HEK293 (cell line): ENCODE measurements around the gene SPTLC3.

Source experiments
- CTCF ChIA-PET: fragments of 350-600 bp; formaldehyde crosslinking; extraction: SDS; loops from one replicate; lab custom pipeline; 2021; ENCODE audit warnings: antibody characterized with exemption; lab: Yijun Ruan, JAX
- POLR2A ChIA-PET: fragments of 300-600 bp; formaldehyde crosslinking; extraction: SDS; loops from one replicate; lab custom pipeline; 2020; ENCODE audit warnings: antibody characterized with exemption, inconsistent platforms; lab: Yijun Ruan, JAX
- H3K27ac ChIP-seq: fragments of 200-500 bp; sonication (Bioruptor generic); 2 replicates; pipeline ENCODE4 v1.5.1; 2014; ENCODE audit warnings: low read depth, low read length, control low read depth, inconsistent platforms; ENCODE audit errors: extremely low read depth
- H3K36me3 ChIP-seq, 2 experiments: fragments of 200-500 bp in 1 of 2; sonication (Bioruptor generic) in 1 of 2; 1 replicate in 1 of 2; 2 replicates in 1 of 2; pipeline ENCODE4 v1.5.1; 2014 to 2017; ENCODE audit warnings: inconsistent platforms in 2 of 2, low read length in 2 of 2; ENCODE audit not compliant: control insufficient read depth in 2 of 2, insufficient read depth in 1 of 2
- H3K4me1 ChIP-seq: fragments of 200-500 bp; sonication (Bioruptor generic); 2 replicates; pipeline ENCODE4 v1.5.1; 2014; ENCODE audit warnings: mild to moderate bottlenecking, low read length, inconsistent platforms; ENCODE audit not compliant: control insufficient read depth, insufficient read depth
- H3K4me3 ChIP-seq: 2 replicates; pipeline ENCODE4 v1.5.1; 2011; ENCODE audit warnings: low read depth, mild to moderate bottlenecking, control low read depth, low read length, moderate library complexity
- H3K9me3 ChIP-seq: fragments of 200-500 bp; sonication (Bioruptor generic); 2 replicates; pipeline ENCODE4 v1.5.1; 2014; ENCODE audit warnings: low read depth, low read length, inconsistent platforms; ENCODE audit not compliant: control insufficient read depth, insufficient read depth
- BCL11B ChIP-seq: fragments of 450-650 bp; formaldehyde crosslinking; IDR thresholded peaks from 2 replicates; pipeline ENCODE4 v1.5.1; 2016; ENCODE audit warnings: low read depth, missing biosample characterization, missing genetic modification characterization
- BCL6B ChIP-seq: fragments of 450-650 bp; formaldehyde crosslinking; IDR thresholded peaks from 2 replicates; pipeline ENCODE4 v1.5.1; 2017; ENCODE audit warnings: missing biosample characterization, missing genetic modification characterization
- KLF9 ChIP-seq: fragments of 450-650 bp; formaldehyde crosslinking; IDR thresholded peaks from 2 replicates; pipeline ENCODE4 v1.5.1; 2016; ENCODE audit warnings: missing biosample characterization, missing genetic modification characterization, low read depth
- PRDM1 ChIP-seq: fragments of 450-650 bp; formaldehyde crosslinking; IDR thresholded peaks from 2 replicates; pipeline ENCODE4; 2016; ENCODE audit warnings: missing biosample characterization, missing genetic modification characterization
- SALL2 ChIP-seq: fragments of 450-650 bp; formaldehyde crosslinking; IDR thresholded peaks from 2 replicates; pipeline ENCODE4 v1.5.0; 2017; ENCODE audit warnings: missing biosample characterization, mild to moderate bottlenecking, missing genetic modification characterization, borderline replicate concordance
- SETDB1 ChIP-seq: IDR thresholded peaks from one replicate; pipeline ENCODE4 v1.6.1; 2017; ENCODE audit warnings: mild to moderate bottlenecking, low read length, moderate library complexity, mixed read lengths; ENCODE audit not compliant: insufficient read length
- SP7 ChIP-seq: fragments of 450-650 bp; formaldehyde crosslinking; IDR thresholded peaks from 2 replicates; pipeline ENCODE4 v1.5.1; 2016; ENCODE audit warnings: missing biosample characterization, missing genetic modification characterization
- TCF7L2 ChIP-seq: IDR thresholded peaks from 2 replicates; pipeline ENCODE4 v1.6.1; 2011; ENCODE audit warnings: low read depth, mild to moderate bottlenecking, inconsistent platforms, low read length, moderate library complexity, borderline replicate concordance
- ZBTB21 ChIP-seq: fragments of 450-650 bp; formaldehyde crosslinking; IDR thresholded peaks from 2 replicates; pipeline ENCODE4 v1.5.1; 2017; ENCODE audit warnings: missing biosample characterization, missing genetic modification characterization
- ZBTB7A ChIP-seq: fragments of 450-650 bp; formaldehyde crosslinking; IDR thresholded peaks from 2 replicates; pipeline ENCODE4 v1.5.1; 2016; ENCODE audit warnings: low read depth, missing biosample characterization, missing genetic modification characterization
- ZNF114 ChIP-seq: fragments of 450-650 bp; formaldehyde crosslinking; IDR thresholded peaks from 2 replicates; pipeline ENCODE4 v1.5.0; 2017; ENCODE audit warnings: missing biosample characterization, missing genetic modification characterization
- ZNF155 ChIP-seq: fragments of 450-650 bp; formaldehyde crosslinking; IDR thresholded peaks from 2 replicates; pipeline ENCODE4 v1.5.1; 2016; ENCODE audit warnings: missing biosample characterization, missing genetic modification characterization
- ZNF19 ChIP-seq: fragments of 450-650 bp; formaldehyde crosslinking; IDR thresholded peaks from 2 replicates; pipeline ENCODE4; 2016; ENCODE audit warnings: missing biosample characterization, missing genetic modification characterization, low read depth
- ZNF2 ChIP-seq: fragments of 450-650 bp; formaldehyde crosslinking; IDR thresholded peaks from 2 replicates; pipeline ENCODE4 v1.5.1; 2016; ENCODE audit warnings: missing biosample characterization, missing genetic modification characterization
- ZNF211 ChIP-seq: fragments of 450-650 bp; formaldehyde crosslinking; IDR thresholded peaks from 2 replicates; pipeline ENCODE4 v1.5.1; 2016; ENCODE audit warnings: low read depth, missing biosample characterization, missing genetic modification characterization
- ZNF292 ChIP-seq: fragments of 450-650 bp; formaldehyde crosslinking; IDR thresholded peaks from 2 replicates; pipeline ENCODE4 v1.5.1; 2016; ENCODE audit warnings: low read depth, missing biosample characterization, missing genetic modification characterization, borderline replicate concordance
- ZNF341 ChIP-seq: fragments of 450-650 bp; formaldehyde crosslinking; IDR thresholded peaks from 2 replicates; pipeline ENCODE4; 2016; ENCODE audit warnings: low read depth, missing biosample characterization, missing genetic modification characterization
- ZNF37A ChIP-seq: fragments of 450-650 bp; IDR thresholded peaks from 2 replicates; pipeline ENCODE4 v1.5.1; 2018; ENCODE audit warnings: missing biosample characterization, missing genetic modification characterization
- ZNF423 ChIP-seq: fragments of 450-650 bp; formaldehyde crosslinking; IDR thresholded peaks from 2 replicates; pipeline ENCODE4 v1.5.1; 2016; ENCODE audit warnings: missing biosample characterization, missing genetic modification characterization
- ZNF426 ChIP-seq: fragments of 450-650 bp; formaldehyde crosslinking; IDR thresholded peaks from 2 replicates; pipeline ENCODE4 v1.5.1; 2017; ENCODE audit warnings: missing biosample characterization, missing genetic modification characterization, mild to moderate bottlenecking, inconsistent platforms, moderate library complexity
- ZNF488 ChIP-seq: fragments of 450-650 bp; formaldehyde crosslinking; IDR thresholded peaks from 2 replicates; pipeline ENCODE4 v1.5.1; 2016; ENCODE audit warnings: missing biosample characterization, missing genetic modification characterization
- ZNF624 ChIP-seq: fragments of 450-650 bp; formaldehyde crosslinking; IDR thresholded peaks from 2 replicates; pipeline ENCODE4 v1.5.1; 2017; ENCODE audit warnings: missing biosample characterization, missing genetic modification characterization
- ZNF830 ChIP-seq: fragments of 450-650 bp; IDR thresholded peaks from 2 replicates; pipeline ENCODE4 v1.5.0; 2018; ENCODE audit warnings: missing biosample characterization, missing genetic modification characterization, low read depth, mild to moderate bottlenecking, moderate library complexity
- ZNF843 ChIP-seq: fragments of 450-650 bp; formaldehyde crosslinking; IDR thresholded peaks from 2 replicates; pipeline ENCODE4 v1.5.1; 2016; ENCODE audit warnings: missing biosample characterization, missing genetic modification characterization
- ZSCAN18 ChIP-seq: fragments of 450-650 bp; formaldehyde crosslinking; IDR thresholded peaks from 2 replicates; pipeline ENCODE4 v1.5.1; 2016; ENCODE audit warnings: missing biosample characterization, missing genetic modification characterization
- TF ChIP-seq, protein P1 (sequence below): fragments of 450-650 bp; formaldehyde crosslinking; IDR thresholded peaks from 2 replicates; pipeline ENCODE4 v1.5.1; 2017; ENCODE audit warnings: missing biosample characterization, missing genetic modification characterization

The SPTLC3 gene

GRCh38 chr20:13098720-13099355, 90.1 kb downstream of the SPTLC3 start (continued):
- TF ChIP-seq ZBTB21 (tag by site-specific recombination), result no peak
- TF ChIP-seq ZNF843 (tag by site-specific recombination), result no peak
- no peak for TF ChIP-seq BCL11B (tag by site-specific recombination)
- TF ChIP-seq SP7 (tag by site-specific recombination), result no peak
- no peak for TF ChIP-seq ZNF292 (tag by site-specific recombination)
- no peak for TF ChIP-seq ZNF488

GRCh38 chr20:13099676-13100075, 90.9 kb downstream of the SPTLC3 start:
- H3K9me3 ChIP-seq, result no peaks in the 10 kb centered on the region
- ChIA-PET CTCF (no interaction called here), POLR2A (no interaction called here)
- no peak overlapping the region for H3K4me3 ChIP-seq
- H3K4me1 ChIP-seq, result no peaks in the 10 kb centered on the region
- no peak for TF ChIP-seq ZNF211 (tag by site-specific recombination)
- TF ChIP-seq ZNF426 (tag by site-specific recombination), result no peak
- no peak for TF ChIP-seq ZNF19 (tag by site-specific recombination)
- no peak for TF ChIP-seq SETDB1
- TF ChIP-seq TCF7L2, result no peak
- TF ChIP-seq ZNF2 (tag by site-specific recombination), result no peak
- TF ChIP-seq, protein P1, sequence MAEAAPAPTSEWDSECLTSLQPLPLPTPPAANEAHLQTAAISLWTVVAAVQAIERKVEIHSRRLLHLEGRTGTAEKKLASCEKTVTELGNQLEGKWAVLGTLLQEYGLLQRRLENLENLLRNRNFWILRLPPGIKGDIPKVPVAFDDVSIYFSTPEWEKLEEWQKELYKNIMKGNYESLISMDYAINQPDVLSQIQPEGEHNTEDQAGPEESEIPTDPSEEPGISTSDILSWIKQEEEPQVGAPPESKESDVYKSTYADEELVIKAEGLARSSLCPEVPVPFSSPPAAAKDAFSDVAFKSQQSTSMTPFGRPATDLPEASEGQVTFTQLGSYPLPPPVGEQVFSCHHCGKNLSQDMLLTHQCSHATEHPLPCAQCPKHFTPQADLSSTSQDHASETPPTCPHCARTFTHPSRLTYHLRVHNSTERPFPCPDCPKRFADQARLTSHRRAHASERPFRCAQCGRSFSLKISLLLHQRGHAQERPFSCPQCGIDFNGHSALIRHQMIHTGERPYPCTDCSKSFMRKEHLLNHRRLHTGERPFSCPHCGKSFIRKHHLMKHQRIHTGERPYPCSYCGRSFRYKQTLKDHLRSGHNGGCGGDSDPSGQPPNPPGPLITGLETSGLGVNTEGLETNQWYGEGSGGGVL, result no peak
- TF ChIP-seq BCL6B (tag by site-specific recombination), result no peak
- TF ChIP-seq ZNF423 (tag by site-specific recombination), result no peak
- no peak for TF ChIP-seq ZNF114 (tag by site-specific recombination)
- no peaks in the 10 kb centered on the region for H3K36me3 ChIP-seq
- H3K27ac ChIP-seq, result no peak overlapping the region

GRCh38 chr20:13101276-13101675, 92.5 kb downstream of the SPTLC3 start:
- H3K9me3 ChIP-seq, result no peaks in the 10 kb centered on the region
- no peaks in the 10 kb centered on the region for H3K4me1 ChIP-seq
- no peaks in the 10 kb centered on the region for H3K36me3 ChIP-seq
- ChIA-PET POLR2A (no interaction called here), CTCF (interaction anchor here (0.5 to 2.7 kb wide), 6 partner anchors 18 to 1425 kb away, joined by 3 to 10 read pairs (median 4); no protein-coding TSS in a partner anchor)
- H3K4me3 ChIP-seq, result no peak overlapping the region
- H3K27ac ChIP-seq, result no peak overlapping the region
- TF ChIP-seq ZNF830 (tag by site-specific recombination) (no peak), PRDM1 (no peak), KLF9 (tag by site-specific recombination) (no peak), ZNF155 (tag by site-specific recombination) (no peak), ZSCAN18 (tag by site-specific recombination) (no peak), ZNF341 (tag by site-specific recombination) (no peak), SALL2 (tag by site-specific recombination) (no peak), ZBTB7A (tag by site-specific recombination) (no peak), ZNF37A (tag by site-specific recombination) (no peak), ZNF624 (tag by site-specific recombination) (no peak)
